Measurements from ENCODE around the gene TVP23C.

- TF ChIP-seq CTCF (IDR thresholded peaks at IDR 0.05) (no peak), ZFX (IDR thresholded peaks at IDR 0.05; ENCODE audit: borderline replicate concordance) (no peak)
Measured at GRCh38 chr17:15472891-15473290, 90.4 kb downstream of the TVP23C start.

Data from 22Rv1 (cell line).